ENCODE measurements around the gene LARP1. TPM values are rescaled to one million over a fixed set of nuclear protein-coding genes. Genes with fewer than 3 reads are reported as not detected.

Gene LARP1
- total RNA-seq, result 100 to 1,000 TPM; 412 to 443 (median 432) TPM

DNA sequence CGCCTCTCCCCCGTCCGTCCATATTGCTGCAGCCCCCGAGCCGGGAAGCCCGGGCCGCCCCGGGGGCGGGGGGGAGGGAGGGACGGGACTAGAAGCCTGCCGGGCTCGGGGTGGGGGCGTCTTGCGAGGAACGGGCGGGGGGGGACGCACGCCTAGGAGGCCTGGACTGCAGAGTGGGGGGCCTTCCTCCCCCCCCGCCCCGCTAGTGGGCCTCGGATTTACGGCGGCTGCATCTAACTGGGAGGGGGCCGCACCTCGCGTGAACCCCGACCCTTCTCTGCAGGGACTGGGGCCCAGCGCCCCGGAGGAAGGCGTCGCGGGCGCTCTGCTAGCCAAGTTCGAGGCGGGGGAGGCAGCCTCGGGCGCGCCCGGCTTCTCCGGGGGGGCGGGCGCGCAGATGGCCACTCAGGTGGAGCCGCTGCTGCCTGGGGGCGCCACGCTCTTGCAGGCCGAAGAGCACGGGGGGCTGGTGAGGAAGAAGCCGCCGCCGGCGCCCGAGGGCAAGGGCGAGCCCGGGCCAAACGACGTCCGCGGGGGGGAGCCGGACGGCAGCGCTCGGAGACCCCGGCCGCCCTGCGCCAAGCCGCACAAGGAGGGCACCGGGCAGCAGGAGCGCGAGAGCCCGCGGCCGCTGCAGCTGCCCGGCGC, at the start of gene LARP1:
Gene LARP1, plus strand, starts transcription at position 17 of the 648 bp plus-strand sequence. Its CDS starts 381 bp downstream, at position 398.
- Mint-ChIP-seq H3K4me3 (peak within 1 kb of the TSS; percentile 96), H3K27me3 (ENCODE audit: low read depth) (no peaks in the 10 kb centered on the region), H3K36me3 (ENCODE audit: insufficient read depth) (peaks cover 5% of the 10 kb centered on the region), H3K9me3 (no peaks in the 10 kb centered on the region), H3K4me1 (ENCODE audit: low read depth) (peaks cover 42% of the 10 kb centered on the region)
- DNase-seq (peak; percentile 27), ATAC-seq (peak; percentile 6 to 8)

DNA sequence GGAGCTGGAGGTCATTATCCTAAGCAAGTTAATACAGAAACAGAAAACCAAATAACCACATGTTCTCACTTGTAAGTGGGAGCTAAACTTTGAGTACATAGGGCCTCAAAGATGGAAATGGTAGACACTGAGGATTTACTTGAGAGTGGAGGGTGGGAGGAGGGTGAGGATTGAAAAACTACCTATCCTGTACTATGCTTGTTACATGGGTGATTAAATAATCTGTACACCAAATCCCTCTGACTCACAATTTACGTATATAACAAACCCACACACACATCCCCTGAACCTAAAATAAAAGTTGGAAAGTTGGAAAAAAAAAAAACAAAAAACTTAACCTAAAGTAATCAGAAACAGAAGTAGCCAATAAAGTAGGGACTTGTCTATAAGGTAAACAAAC, 48.8 kb upstream of the LARP1 start:
- Mint-ChIP-seq H3K27me3 (ENCODE audit: low read depth) (no peaks in the 10 kb centered on the region), H3K9me3 (no peaks in the 10 kb centered on the region)
- ATAC-seq, result no peak

DNA sequence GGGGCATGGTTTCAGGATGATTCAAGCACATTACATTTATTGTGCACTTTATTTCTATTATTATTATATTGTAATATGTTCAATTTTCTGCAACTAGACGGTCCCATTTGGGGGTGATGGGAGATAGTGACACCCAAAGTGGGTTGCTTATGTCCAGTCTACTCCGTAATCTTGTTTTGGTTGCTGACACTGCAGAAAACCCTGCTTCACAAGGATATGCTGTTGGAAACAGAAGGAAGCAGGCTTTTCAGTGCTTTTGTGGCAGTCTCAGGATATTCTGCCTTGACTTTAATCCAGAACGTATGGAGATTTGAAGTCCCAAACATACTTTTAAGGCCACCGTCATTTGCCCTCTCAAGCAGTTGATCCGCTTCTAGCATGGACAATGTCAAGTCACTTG, 47.5 kb upstream of the LARP1 start:
- Mint-ChIP-seq H3K4me1 (ENCODE audit: low read depth) (no peaks in the 10 kb centered on the region), H3K9me3 (no peaks in the 10 kb centered on the region), H3K4me3 (no peak overlapping the region), H3K27me3 (ENCODE audit: low read depth) (no peaks in the 10 kb centered on the region), H3K36me3 (ENCODE audit: insufficient read depth) (no peaks in the 10 kb centered on the region)
- ATAC-seq, result no peak
- no peak for DNase-seq

More for the DNA sequence above, 48.8 kb upstream of the LARP1 start:
- Mint-ChIP-seq H3K4me3 (no peak overlapping the region), H3K4me1 (ENCODE audit: low read depth) (no peaks in the 10 kb centered on the region), H3K36me3 (ENCODE audit: insufficient read depth) (no peaks in the 10 kb centered on the region)
- DNase-seq, result no peak

DNA sequence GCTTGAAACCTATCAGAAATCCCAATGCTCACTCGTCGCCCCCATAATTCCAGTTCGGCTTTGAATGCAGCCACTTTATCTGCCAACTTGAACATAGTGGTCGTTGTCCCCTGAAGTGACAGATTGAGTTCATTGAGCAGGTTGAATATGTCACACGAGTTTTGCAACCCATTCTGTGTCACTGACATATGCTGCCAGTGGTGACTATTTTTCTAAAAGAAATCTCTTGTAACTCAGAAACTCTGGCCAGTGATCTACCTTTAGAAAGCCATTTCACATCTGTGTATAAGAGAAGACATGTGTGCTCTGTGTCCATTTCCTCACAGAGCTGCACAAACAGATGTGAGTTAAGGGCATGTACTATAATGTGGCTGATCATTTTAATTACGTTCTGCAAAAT, 47.0 kb upstream of the LARP1 start:
- no peaks in the 10 kb centered on the region for H3K27me3 Mint-ChIP-seq (ENCODE audit: low read depth)
- no peak for DNase-seq
- H3K9me3 Mint-ChIP-seq, result no peaks in the 10 kb centered on the region
- no peaks in the 10 kb centered on the region for H3K4me1 Mint-ChIP-seq (ENCODE audit: low read depth)
- H3K4me3 Mint-ChIP-seq, result no peak overlapping the region
- H3K36me3 Mint-ChIP-seq (ENCODE audit: insufficient read depth), result no peaks in the 10 kb centered on the region
- ATAC-seq, result no peak

DNA sequence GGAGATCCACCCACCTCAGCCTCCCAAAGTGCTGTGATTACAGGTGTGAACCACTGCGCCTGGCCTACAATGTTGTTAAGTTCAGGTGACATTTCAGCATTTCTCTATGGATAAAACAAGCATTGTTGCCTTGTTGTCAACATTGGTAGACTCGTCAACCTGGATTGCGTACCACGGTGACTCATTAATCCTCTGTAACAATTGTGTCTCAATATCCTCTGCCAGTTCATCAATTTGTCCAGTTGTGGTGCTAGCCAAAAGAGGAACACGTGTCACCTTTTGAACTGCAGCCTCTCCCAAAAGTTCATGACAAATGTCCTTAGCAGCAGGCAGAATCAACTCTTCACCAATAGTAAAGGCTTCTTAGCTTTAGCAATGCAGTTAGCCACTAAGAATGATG, 46.3 kb upstream of the LARP1 start:
- no peak overlapping the region for H3K4me3 Mint-ChIP-seq
- no peaks in the 10 kb centered on the region for H3K9me3 Mint-ChIP-seq
- no peaks in the 10 kb centered on the region for H3K4me1 Mint-ChIP-seq (ENCODE audit: low read depth)
- no peaks in the 10 kb centered on the region for H3K27me3 Mint-ChIP-seq (ENCODE audit: low read depth)
- DNase-seq (no peak), ATAC-seq (no peak)
- H3K36me3 Mint-ChIP-seq (ENCODE audit: insufficient read depth), result no peaks in the 10 kb centered on the region

DNA sequence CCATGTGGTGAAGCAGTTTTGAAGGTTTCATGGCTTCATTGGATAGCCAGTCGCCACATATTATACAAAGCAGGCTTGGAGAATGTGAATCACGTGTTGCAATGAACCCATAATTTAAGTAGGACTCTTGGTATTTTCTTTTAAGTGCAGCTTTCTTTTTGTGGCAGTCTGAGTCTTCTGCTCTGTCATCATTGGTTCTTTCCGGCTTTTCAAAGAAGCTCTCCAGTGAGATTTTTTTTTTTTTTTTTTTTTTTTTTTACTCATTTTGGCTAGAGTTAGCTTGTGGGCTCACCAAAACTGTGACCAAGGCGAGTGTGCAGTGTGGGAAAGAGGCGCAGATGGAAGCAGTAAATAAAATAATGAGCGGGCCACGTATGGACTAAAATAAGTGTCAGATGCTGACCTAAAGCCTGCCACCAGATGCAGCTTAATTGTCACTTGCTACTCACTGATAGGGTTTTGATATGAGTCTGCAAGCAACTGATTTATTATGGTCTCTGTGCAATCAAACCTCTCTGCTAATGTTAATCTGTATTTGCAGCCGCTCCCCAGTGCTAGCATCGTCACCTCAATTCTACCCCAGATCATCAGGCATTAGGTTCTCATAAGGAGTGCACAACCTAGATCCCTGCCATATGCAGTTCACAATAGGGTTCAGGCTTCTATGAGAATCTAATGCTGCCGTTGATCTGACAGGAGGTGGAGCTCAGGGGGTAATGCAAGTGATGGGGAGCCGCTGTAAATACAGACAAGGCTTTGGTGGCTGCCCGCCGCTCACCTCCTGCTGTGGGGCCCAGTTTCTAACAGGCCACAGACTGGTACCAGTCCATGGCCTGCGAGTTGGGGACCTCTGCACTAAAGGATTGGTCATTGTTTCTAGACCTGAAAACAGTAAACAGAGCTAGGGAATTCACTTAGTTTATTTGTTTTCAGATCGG, 45.5 kb upstream of the LARP1 start:
- DNase-seq (no peak), ATAC-seq (no peak)
- Mint-ChIP-seq H3K27me3 (ENCODE audit: low read depth) (no peaks in the 10 kb centered on the region), H3K9me3 (no peaks in the 10 kb centered on the region), H3K4me1 (ENCODE audit: low read depth) (peaks cover 5% of the 10 kb centered on the region), H3K4me3 (no peak overlapping the region), H3K36me3 (ENCODE audit: insufficient read depth) (no peaks in the 10 kb centered on the region)

DNA sequence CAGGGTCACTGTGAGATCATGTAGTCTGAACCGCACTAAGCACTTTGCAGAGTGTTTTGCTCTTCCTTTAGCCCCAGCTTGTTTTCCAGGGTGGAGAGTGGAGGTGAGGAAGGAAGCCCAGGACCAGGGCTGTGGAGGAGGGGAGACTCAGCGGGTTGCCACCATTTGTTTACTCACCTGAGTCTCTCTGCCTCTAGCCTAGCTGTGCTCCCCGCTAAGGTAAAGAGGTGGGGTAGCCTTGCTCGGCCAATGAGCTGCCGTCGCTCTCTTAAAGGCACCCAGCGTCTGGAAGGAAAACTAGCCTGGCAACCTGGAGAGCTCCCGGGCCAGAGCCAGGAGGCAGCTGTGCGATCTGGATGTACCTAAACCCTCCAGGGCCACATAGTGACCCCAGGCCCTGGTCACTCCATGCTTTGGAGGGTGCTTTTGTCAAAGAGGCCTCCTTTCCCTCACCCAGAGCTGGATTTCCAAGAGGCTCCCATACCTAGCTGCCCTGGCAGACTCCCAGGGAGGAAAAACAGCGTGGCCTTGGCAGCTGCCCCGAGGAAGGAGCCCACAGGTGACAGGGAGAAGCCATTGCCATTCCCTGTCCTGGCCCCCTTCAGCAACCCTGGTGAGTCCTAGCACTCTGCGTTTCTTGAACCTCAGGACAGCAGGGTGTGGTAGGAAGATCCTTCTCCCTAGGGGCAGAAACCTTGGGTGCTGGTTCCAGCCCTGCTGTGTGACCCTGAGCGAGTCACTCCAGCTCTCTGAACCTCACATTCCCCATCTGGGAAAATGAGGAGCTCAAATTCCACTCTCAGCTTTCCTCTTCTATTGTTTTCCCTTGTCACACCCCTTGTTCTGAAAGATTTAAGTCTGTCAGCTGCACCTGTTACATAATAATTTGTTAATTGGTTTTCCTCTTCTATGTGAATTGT, 42.4 kb upstream of the LARP1 start:
- peaks cover 11% of the 10 kb centered on the region for H3K4me1 Mint-ChIP-seq (ENCODE audit: low read depth)
- H3K27me3 Mint-ChIP-seq (ENCODE audit: low read depth), result no peaks in the 10 kb centered on the region
- no peak for ATAC-seq
- H3K36me3 Mint-ChIP-seq (ENCODE audit: insufficient read depth), result no peaks in the 10 kb centered on the region
- no peak for DNase-seq
- no peaks in the 10 kb centered on the region for H3K9me3 Mint-ChIP-seq
- no peak overlapping the region for H3K4me3 Mint-ChIP-seq

DNA sequence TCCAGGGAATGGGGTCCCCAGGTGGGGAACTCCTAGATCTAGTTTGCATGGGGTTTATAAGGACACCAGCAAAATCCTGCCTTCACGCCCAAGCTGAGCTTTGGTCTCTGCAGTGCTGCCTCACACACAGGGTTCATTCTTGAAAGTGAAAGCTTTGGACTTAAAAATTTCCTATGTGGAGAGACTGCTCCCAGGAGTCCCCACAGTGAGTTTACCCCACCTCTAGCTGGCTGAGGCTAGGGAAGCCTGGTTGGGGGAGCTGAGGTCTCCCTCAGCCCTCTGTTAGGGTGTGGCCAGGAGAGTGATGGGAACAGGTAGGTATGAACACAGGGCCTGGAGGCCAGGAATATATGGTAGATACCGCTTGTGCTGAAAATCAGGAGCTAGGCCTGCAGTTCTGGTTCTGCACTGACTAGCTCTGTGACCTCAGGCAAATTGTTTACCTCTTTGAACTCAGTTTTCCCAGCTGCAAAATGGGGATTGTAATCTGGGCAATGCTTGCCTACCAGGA, 41.5 kb upstream of the LARP1 start:
- H3K4me3 Mint-ChIP-seq, result no peak overlapping the region
- H3K27me3 Mint-ChIP-seq (ENCODE audit: low read depth), result no peaks in the 10 kb centered on the region
- no peak for DNase-seq

DNA sequence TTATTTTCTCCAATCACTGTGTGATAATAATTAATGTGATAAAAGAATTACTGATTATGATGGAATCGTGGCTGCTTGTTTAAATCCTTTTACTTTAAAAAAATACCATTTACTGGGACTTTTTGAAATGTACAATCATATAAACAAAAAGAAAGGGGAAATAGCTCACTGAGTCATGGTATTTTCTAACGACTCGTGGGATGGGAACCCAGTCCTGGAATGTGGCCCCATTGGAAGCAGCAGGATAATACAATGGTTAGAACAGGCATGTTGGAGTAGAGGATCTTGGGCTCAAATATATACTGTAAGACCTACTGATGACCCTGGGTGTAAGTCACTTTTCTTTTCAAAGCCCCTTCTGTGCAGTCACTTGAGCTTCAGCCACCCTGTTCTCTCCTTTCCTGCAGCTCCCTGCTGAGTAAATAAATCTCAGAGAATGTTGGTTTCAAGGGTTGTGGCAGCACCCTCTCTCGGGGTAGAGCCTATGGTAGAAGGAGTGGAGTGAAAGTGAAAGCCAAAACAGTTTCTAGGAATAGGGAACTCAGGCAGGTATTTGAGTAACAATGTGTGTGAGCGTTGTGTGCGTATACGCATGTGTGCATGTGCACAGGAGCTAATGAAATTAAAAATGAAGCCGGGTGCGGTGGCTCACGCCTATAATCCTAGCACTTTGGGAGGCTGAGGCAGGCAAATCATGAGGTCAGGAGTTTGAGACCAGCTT, 40.8 kb upstream of the LARP1 start:
- Mint-ChIP-seq H3K4me3 (no peak overlapping the region), H3K4me1 (ENCODE audit: low read depth) (peaks cover 11% of the 10 kb centered on the region), H3K9me3 (no peaks in the 10 kb centered on the region), H3K27me3 (ENCODE audit: low read depth) (no peaks in the 10 kb centered on the region), H3K36me3 (ENCODE audit: insufficient read depth) (no peaks in the 10 kb centered on the region)
- peak; percentile 50 to 51 for ATAC-seq
- no peak for DNase-seq

More for the DNA sequence above, 41.5 kb upstream of the LARP1 start:
- ATAC-seq, result no peak
- Mint-ChIP-seq H3K4me1 (ENCODE audit: low read depth) (peaks cover 11% of the 10 kb centered on the region), H3K9me3 (no peaks in the 10 kb centered on the region), H3K36me3 (ENCODE audit: insufficient read depth) (no peaks in the 10 kb centered on the region)

DNA sequence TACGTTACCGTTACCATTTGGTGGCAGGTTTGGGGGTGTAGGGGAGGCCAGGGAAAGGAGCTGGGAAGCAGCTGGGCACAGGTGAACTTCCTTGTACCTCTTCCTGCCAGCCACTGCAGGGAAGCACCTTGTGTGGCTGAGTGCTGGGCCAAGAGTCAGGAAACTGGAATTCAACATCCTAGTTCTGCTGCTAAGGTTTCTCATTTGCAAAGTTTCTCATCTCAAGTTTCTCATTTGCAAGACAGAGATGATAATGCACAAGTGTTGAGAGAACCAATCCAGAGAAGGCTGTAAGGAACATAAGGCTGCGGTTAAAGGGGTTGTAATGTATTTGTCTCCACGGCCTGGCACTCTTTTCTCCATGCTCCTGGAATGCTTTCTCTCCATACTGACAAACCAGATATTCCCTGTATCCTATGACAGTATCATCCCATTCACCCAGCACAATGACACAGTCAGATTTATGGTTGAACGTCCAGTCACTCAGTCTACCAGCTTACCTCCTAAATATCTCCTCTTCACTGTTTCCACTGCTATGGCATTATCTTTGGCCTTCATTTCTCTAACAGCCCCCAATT, 33.6 kb upstream of the LARP1 start:
- no peaks in the 10 kb centered on the region for H3K36me3 Mint-ChIP-seq (ENCODE audit: insufficient read depth)
- H3K4me3 Mint-ChIP-seq, result no peak overlapping the region
- no peak for DNase-seq

DNA sequence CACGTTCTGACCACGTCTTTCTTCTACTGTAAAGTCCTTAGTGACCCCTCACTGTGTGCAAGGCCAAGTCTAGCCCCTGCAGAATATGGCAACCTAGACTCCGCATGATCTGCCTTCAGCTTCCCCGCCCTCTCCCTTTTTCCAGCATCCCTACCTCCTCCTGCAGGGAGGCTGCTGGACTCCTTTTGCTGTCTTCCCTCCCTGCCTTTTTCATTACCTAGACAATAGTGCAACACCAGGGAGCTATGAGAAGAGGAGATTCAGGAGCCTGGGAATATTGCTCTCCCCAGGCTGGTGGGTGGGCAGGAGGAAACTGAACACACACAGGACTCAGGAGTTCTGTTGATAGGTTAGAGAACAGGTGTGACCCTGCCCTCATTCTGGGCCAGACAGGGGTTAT, 33.1 kb upstream of the LARP1 start:
- no peaks in the 10 kb centered on the region for H3K27me3 Mint-ChIP-seq (ENCODE audit: low read depth)
- no peaks in the 10 kb centered on the region for H3K36me3 Mint-ChIP-seq (ENCODE audit: insufficient read depth)
- DNase-seq (no peak), ATAC-seq (no peak)
- no peaks in the 10 kb centered on the region for H3K9me3 Mint-ChIP-seq
- H3K4me1 Mint-ChIP-seq (ENCODE audit: low read depth), result no peaks in the 10 kb centered on the region
- no peak overlapping the region for H3K4me3 Mint-ChIP-seq

More for the DNA sequence above, 33.6 kb upstream of the LARP1 start:
- no peaks in the 10 kb centered on the region for H3K4me1 Mint-ChIP-seq (ENCODE audit: low read depth)
- no peaks in the 10 kb centered on the region for H3K9me3 Mint-ChIP-seq
- no peaks in the 10 kb centered on the region for H3K27me3 Mint-ChIP-seq (ENCODE audit: low read depth)
- no peak for ATAC-seq

DNA sequence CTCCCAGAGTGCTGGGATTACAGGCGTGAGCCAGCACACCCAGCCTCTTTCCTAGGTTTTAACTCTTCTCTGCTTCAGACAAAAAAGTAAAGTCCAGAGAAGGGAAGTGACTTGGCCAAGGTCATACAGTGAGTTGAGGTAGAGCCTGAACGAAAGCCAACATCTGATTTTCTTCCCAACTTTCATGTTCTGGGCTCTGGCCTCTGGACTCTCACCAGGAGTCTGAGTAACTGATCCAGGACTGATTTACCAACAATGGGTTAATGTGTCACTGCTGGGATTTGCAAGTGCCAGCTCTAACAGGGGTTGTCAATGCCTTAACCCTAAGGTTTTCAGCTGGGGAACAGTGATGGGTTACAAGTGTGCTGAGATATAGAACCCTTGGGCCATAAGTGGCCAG, 32.2 kb upstream of the LARP1 start:
- Mint-ChIP-seq H3K27me3 (ENCODE audit: low read depth) (no peaks in the 10 kb centered on the region), H3K4me3 (no peak overlapping the region), H3K9me3 (no peaks in the 10 kb centered on the region), H3K36me3 (ENCODE audit: insufficient read depth) (no peaks in the 10 kb centered on the region), H3K4me1 (ENCODE audit: low read depth) (no peaks in the 10 kb centered on the region)
- ATAC-seq (no peak), DNase-seq (no peak)

DNA sequence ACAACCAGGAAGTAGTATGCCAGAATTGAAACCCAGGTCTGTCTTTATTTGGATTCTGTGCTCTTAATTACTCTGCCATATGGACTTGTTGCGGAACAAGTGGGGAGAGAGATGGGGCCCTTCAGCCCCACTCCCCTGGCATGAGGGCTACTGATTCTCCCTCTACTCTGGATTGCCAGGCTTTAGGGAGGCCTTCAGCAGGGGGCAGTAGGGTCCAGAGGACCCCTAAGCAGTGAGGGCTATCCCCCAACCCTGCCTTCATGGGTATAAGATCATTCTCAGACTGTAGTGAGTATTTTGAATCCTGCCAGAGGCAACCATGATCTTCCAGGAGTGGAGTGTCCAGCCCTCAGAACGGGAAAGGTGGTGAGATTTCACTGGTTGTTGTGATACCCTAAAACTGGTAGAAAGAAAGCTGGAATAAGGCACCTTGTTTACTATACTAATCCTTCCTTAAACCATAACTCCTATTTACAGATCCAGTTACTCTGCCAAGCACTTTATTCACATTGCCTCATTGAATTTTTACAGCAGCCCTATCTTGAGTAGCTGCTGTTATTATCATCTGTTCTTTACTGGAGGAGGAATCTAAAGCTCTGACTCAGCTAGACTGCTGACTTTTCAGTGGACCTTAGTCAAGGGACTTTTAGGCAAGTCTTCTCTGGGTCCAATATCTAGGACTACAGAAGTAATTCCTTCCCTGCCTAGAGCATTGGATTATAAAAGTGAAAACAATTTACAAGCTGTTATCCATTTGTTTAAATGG, 31.3 kb upstream of the LARP1 start:
- no peaks in the 10 kb centered on the region for H3K4me1 Mint-ChIP-seq (ENCODE audit: low read depth)
- H3K4me3 Mint-ChIP-seq, result no peak overlapping the region
- DNase-seq, result no peak
- H3K36me3 Mint-ChIP-seq (ENCODE audit: insufficient read depth), result no peaks in the 10 kb centered on the region
- H3K9me3 Mint-ChIP-seq, result no peaks in the 10 kb centered on the region
- H3K27me3 Mint-ChIP-seq (ENCODE audit: low read depth), result no peaks in the 10 kb centered on the region
- no peak for ATAC-seq
